SK-N-MC (cell line): ENCODE measurements around the gene MIF.

ENCODE experiments used
- EZH2 ChIP-seq: fragments of 200-600 bp; sonication (generic); IDR thresholded peaks from one replicate; pipeline ENCODE4 v1.6.1; 2017; ENCODE audit warnings: antibody characterized with exemption
- POLR2AphosphoS5 ChIP-seq: IDR thresholded peaks from 2 replicates; pipeline ENCODE4 v1.6.1; 2012; ENCODE audit warnings: mild to moderate bottlenecking, low read depth, low read length, borderline replicate concordance

- TF ChIP-seq EZH2 = no peak
- no peak for TF ChIP-seq POLR2AphosphoS5
Observed at GRCh38 chr22:23892706-23893105, 1.5 kb upstream of the MIF start.
